Measurements from ENCODE around the gene TRAPPC1. TPM values are rescaled to one million over a fixed set of nuclear protein-coding genes. Genes with fewer than 3 reads are reported as not detected.

Gene TRAPPC1
- total RNA-seq, 2 donors from 2014 or later: 139 to 150 TPM

DNA sequence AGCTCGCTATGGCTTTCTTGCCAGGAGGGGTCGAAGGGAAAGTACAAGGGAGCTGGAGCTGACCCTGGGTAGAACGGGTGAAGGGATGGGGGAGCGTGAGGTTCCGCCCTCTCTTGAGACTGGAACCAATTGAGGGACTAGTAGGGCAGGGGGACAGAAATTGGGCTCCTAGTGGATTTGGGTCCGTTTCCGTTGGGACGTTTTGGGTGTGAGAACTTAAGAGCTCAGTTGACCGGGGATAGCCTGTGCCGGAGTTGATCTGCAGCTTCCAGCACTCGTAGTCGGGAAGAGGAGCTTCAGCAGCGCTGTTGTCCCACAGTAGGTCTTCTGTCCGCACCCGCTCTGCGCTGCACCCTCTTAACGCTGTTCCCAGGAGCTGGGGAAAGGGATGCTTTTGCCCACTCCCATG is 741 bp upstream of the TRAPPC1 start:
- Mint-ChIP-seq H3K36me3 (ENCODE audit: insufficient read depth in 2 of 2) (peaks cover 9 to 11% of the 10 kb centered on the region in 2 donors), H3K27ac (peak overlapping the region; percentile 72), H3K4me1 (ENCODE audit: low read depth) (peaks cover 57% of the 10 kb centered on the region), H3K4me3 (peak overlapping the region; percentile 87 to 96), H3K27me3 (ENCODE audit: low read depth) (no peaks in the 10 kb centered on the region), H3K9me3 (no peaks in the 10 kb centered on the region)
- peak; percentile 20 to 35 for ATAC-seq (replicated peaks in 1 of 2)
- peak; percentile 36 to 37 for DNase-seq

DNA sequence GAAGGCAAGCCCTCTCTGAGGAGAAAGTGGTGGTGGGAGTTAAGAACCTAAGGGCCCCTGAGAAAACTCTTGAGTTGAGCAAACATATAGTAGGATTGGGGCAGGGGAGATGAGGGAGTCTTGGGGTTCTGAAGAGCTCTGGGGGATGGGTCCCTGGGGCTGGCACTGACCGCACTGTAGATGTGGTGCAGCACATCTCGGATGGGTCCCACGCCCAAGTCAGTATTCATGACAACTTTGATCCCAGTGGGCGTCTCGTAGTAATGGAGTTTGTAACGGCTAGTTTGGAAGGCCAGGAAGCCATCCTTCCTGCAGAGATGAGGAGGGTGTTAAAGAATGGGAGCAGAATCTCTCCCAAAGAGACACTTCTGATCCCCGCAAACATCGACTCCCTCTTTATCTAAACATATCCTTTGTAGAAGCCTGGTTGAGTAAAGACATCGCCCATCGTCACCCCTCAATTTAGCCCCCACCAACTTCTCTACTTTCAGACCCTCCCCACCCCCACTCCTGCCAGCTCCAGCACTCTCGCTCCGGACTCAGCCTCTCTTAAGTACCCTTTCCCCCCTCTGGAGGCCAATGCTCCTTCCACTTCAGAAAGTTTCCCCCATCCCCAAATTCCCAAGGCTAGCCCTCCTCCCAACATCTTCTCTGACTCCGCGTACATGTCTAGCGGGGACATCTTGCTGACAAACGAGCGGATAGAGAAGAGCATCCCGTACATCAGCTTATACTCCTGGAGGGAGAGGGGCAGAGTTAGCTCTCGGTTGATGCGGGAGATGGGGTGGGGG is 710 bp downstream of the TRAPPC1 start:
- no peak for DNase-seq
- ATAC-seq (replicated peaks in 1 of 2): no peak
- Mint-ChIP-seq H3K27me3 (ENCODE audit: low read depth) (no peaks in the 10 kb centered on the region), H3K36me3 (ENCODE audit: insufficient read depth in 2 of 2) (peaks cover 5 to 7% of the 10 kb centered on the region in 2 donors), H3K9me3 (no peaks in the 10 kb centered on the region), H3K27ac (no peak overlapping the region), H3K4me1 (ENCODE audit: low read depth) (peaks cover 51% of the 10 kb centered on the region), H3K4me3 (peak overlapping the region; percentile 87 to 96)

DNA sequence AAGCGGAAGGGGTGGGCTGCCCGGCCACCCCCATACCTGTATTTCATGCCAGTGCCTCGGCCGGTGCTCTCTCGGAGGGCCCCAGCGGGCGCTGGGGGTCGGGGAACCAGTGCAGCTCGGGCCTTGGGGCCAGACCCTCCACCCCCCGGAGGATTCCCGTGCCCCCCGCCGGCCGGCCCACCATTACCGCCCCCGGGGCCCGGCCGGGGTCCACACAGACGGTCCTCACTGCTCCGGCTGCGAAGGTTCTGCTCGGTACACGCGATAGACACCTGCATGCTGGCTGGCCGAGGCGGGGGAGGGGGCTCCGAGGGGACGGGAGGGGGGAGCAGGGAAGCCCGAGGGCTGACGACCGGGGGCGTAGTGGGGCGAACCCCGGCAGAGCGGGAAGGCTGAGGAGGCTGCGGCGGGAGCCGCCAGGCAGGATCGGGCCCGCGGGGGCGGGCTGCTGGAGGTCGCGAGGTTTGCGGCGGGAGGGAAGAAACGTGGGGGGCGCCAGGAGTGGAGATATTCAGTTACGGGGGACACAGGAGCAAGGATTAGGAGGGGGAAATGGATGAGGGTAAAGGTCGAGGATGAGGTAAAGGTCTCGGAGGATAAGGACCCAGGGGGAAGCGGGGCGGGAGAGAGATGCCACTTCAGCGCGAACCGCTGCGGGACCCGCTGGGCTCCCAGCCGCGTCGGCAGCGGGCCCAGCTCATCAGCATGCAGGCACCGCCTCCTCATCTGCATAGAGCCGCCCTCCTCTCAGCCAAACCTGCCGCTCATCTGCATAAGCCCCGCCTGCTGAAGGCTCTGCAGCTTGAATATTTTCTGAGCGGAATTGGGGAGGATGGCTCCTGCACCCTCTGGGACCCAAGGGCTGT is 2.4 kb downstream of the TRAPPC1 start, which contains the start of gene KCNAB3:
KCNAB3 (minus strand) TSS at position 699 of the 866 bp plus-strand sequence; CDS start at position 278, 421 bp downstream.
- H3K27me3 Mint-ChIP-seq (ENCODE audit: low read depth): no peaks in the 10 kb centered on the region
- H3K4me3 Mint-ChIP-seq: peak within 1 kb of the TSS; percentile 87 to 96
- no peaks in the 10 kb centered on the region for H3K9me3 Mint-ChIP-seq
- no peak within 1 kb of the TSS for H3K27ac Mint-ChIP-seq
- H3K4me1 Mint-ChIP-seq (ENCODE audit: low read depth): peaks cover 37% of the 10 kb centered on the region
- peak; percentile 52 to 79 for DNase-seq
- peak; percentile 18 to 39 for ATAC-seq (replicated peaks in 1 of 2)
- peaks cover 3 to 7% of the 10 kb centered on the region in 2 donors for H3K36me3 Mint-ChIP-seq (ENCODE audit: insufficient read depth in 2 of 2)

DNA sequence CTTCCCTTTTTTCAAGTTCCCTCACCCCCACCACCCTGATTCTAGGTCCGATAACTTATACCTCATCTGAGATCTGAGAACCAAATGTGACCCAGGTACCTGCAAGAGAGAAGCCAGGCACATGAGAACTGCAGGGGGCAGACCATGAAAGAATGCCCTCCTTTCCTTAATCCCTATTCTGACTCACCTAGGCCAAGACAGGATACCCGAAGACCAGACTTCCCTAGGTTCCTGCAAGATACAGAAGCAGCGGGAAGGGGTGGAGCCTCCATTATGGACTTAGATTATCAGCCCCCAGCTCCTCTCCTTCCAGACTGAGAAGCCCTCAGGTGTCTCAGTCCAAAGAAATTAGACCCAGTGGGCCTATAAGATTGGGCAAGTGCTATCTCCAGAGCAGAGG is 4.2 kb downstream of the TRAPPC1 start:
- H3K9me3 Mint-ChIP-seq: no peaks in the 10 kb centered on the region
- no peak for ATAC-seq (replicated peaks in 1 of 2)
- H3K4me1 Mint-ChIP-seq (ENCODE audit: low read depth): peaks cover 30% of the 10 kb centered on the region
- H3K36me3 Mint-ChIP-seq (ENCODE audit: insufficient read depth in 2 of 2): peaks cover 3 to 4% of the 10 kb centered on the region in 2 donors
- no peak for DNase-seq
- no peak overlapping the region for H3K27ac Mint-ChIP-seq
- H3K27me3 Mint-ChIP-seq (ENCODE audit: low read depth): no peaks in the 10 kb centered on the region
- H3K4me3 Mint-ChIP-seq: no peak overlapping the region

DNA sequence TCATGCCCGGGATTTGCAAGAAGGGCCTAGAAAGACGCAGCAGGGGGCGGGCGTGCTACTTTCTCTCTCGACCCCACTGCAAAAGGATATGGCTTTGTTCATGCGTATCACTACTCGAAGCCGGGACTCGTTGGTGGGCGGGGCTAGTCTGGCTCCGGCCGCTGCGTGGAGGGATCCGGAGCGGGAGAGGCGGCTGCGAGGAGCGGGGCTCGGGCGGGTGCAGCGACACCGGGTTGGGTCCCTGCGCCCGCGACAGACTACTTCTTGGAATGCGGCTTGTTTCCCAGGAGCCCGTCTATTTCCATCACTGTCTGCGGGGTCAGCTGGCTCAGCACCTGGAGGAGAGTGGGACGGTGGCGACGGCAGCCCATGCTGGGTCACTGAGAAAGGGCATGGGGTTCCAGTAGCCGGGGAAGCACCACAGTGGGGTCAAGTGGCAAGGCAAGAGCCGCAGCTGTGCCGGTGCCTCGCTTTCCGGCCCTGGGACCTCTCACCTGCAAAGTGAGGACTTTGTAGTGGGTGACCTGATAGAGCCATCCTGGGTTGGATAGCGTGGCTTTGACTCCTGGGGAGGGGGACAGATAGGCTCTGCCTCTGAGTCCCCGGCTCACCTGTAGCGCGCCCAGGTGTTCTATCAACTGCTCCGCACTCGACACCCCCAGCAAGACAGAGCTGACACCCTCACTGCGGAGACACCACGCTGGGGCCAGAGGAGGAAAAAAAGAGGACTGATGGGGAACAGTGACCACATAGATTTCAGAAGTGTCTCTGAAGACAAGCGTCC is 8.7 kb downstream of the TRAPPC1 start:
- Mint-ChIP-seq H3K27me3 (ENCODE audit: low read depth) (no peaks in the 10 kb centered on the region), H3K9me3 (no peaks in the 10 kb centered on the region), H3K4me1 (ENCODE audit: low read depth) (peaks cover 24% of the 10 kb centered on the region), H3K27ac (peak overlapping the region; percentile 77), H3K4me3 (peak overlapping the region; percentile 84 to 86), H3K36me3 (ENCODE audit: insufficient read depth in 2 of 2) (peaks cover 0 to 1% of the 10 kb centered on the region in 2 donors)
- ATAC-seq (replicated peaks in 1 of 2): peak; percentile 95 to 98
- DNase-seq: peak; percentile 86

DNA sequence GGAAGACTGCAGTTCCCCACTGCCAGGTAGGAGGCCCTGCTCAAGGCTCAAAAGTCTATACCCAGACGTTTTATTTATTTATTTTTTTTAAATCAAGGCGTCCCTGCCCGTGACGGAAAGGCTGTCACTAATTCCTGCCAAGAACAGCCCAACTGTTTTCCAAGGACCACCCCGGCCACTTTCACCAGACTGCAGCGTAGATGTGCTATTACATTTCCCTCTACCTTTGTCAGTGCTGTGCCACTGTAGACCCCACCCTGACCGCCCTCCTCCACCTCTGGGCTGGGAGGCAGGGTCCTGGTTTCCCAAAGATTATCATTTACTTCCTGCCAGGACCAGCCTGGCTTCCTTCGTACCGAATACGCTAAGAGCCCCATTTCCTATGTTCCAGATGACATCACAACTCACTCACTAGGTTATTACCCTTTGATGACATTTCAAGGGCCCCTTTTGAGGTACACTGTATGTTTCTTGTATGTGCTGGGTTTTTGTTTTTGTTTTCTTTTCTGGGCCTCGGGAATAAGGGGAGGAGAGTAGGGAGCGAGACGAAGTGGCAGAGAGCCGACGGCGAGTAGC is 9.4 kb downstream of the TRAPPC1 start:
- no peak for DNase-seq
- peaks cover 24% of the 10 kb centered on the region for H3K4me1 Mint-ChIP-seq (ENCODE audit: low read depth)
- no peaks in the 10 kb centered on the region for H3K9me3 Mint-ChIP-seq
- no peaks in the 10 kb centered on the region for H3K36me3 Mint-ChIP-seq (ENCODE audit: insufficient read depth in 2 of 2)
- no peaks in the 10 kb centered on the region for H3K27me3 Mint-ChIP-seq (ENCODE audit: low read depth)
- H3K27ac Mint-ChIP-seq: peak overlapping the region; percentile 77
- H3K4me3 Mint-ChIP-seq: peak overlapping the region; percentile 84 to 86
- ATAC-seq (replicated peaks in 1 of 2): peak; percentile 50 to 59

DNA sequence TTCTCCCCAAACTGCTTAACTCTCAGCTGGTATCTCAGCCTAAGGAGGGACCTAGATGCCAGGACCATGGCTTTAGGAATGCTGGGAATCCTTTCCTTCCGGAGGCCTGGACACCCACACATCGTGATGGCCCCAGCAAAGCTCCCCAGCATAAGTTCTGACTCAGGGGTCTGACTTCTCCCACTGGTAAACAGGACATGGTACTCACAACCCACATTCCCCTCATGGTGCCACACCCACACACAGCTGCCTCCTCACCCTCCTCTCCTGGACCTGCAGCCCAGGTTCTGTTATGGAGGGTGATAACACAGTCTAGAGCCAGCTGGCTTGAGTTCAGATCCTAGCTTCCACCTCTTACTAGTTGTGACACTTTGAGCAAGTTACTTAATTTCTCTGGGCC is 14.9 kb downstream of the TRAPPC1 start:
- H3K27ac Mint-ChIP-seq: peak overlapping the region; percentile 40
- ATAC-seq (replicated peaks in 1 of 2): no peak
- H3K4me3 Mint-ChIP-seq: peak overlapping the region; percentile 87 to 88
- no peaks in the 10 kb centered on the region for H3K9me3 Mint-ChIP-seq
- DNase-seq: no peak
- no peaks in the 10 kb centered on the region for H3K27me3 Mint-ChIP-seq (ENCODE audit: low read depth)
- peaks cover 41% of the 10 kb centered on the region for H3K4me1 Mint-ChIP-seq (ENCODE audit: low read depth)
- H3K36me3 Mint-ChIP-seq (ENCODE audit: insufficient read depth in 2 of 2): peaks cover 0 to 2% of the 10 kb centered on the region in 2 donors

DNA sequence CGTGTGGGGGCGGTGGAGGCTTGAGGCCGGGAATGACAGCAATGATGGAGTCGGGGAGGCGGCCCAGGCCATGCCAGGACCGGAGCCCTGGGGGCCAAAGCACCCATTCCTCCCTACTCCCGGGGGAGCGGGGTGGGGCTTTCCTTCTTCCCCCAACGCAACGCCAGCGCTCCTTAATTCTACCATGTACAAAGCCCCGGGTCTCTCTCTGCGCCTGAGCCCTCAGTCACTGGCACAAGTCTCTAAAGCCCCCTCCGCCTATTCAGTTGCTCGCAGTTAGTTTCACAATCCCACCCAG is 15.4 kb downstream of the TRAPPC1 start:
- no peak for ATAC-seq (replicated peaks in 1 of 2)
- peak overlapping the region; percentile 40 for H3K27ac Mint-ChIP-seq
- peak overlapping the region; percentile 87 to 88 for H3K4me3 Mint-ChIP-seq
- H3K4me1 Mint-ChIP-seq (ENCODE audit: low read depth): peaks cover 36% of the 10 kb centered on the region
- H3K36me3 Mint-ChIP-seq (ENCODE audit: insufficient read depth in 2 of 2): peaks cover 0 to 2% of the 10 kb centered on the region in 2 donors
- no peak for DNase-seq
- no peaks in the 10 kb centered on the region for H3K9me3 Mint-ChIP-seq
- no peaks in the 10 kb centered on the region for H3K27me3 Mint-ChIP-seq (ENCODE audit: low read depth)

DNA sequence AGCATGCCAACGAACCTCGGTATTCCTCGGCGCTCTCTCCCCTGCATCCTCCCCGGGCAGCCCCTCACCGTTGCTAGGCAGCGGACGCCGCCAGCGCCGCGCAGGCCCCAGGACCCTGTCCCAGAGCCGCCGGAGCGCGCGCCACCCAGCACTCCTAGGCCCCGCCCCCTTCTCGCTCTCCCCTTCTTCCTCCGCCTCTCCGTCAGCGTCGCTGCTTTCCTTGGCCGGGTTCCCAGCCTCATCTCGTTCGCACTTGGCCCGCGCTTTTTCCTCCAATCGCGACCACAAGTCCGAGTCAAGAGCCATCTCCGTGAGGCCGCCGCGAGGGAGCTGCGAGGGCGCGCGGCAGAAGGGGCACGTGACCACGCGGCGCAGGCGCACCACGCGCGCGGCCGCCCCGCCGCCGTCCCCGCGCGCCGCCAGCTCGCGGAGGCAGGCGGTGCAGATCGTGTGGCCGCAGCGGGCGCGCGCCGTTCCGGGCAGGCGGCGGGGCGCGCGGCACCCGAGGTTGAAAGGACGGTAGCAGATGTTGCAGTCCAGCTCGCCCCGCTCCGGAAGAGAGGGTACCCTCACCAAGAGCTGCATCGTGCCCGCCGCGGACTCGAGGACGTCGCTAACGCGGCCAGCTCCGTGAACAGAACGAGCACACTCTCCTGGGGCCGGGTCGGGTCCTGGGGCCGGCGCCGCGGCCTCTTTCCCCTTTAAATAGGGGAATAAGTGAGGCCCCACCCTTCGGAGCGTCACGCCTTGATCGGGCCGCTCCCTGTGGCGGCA is 15.9 kb downstream of the TRAPPC1 start, which contains the start of gene RNF227:
RNF227 (minus strand) TSS at position 679 of the 774 bp plus-strand sequence; CDS start at position 585, 94 bp downstream.
- no peaks in the 10 kb centered on the region for H3K9me3 Mint-ChIP-seq
- H3K36me3 Mint-ChIP-seq (ENCODE audit: insufficient read depth in 2 of 2): peaks cover 0 to 3% of the 10 kb centered on the region in 2 donors
- peak within 1 kb of the TSS; percentile 78 for H3K27ac Mint-ChIP-seq
- peak; percentile 85 for ATAC-seq (replicated peaks in 1 of 2)
- peak; percentile 88 to 90 for DNase-seq
- H3K4me1 Mint-ChIP-seq (ENCODE audit: low read depth): peaks cover 35% of the 10 kb centered on the region
- peak within 1 kb of the TSS; percentile 87 to 88 for H3K4me3 Mint-ChIP-seq
- H3K27me3 Mint-ChIP-seq (ENCODE audit: low read depth): no peaks in the 10 kb centered on the region

DNA sequence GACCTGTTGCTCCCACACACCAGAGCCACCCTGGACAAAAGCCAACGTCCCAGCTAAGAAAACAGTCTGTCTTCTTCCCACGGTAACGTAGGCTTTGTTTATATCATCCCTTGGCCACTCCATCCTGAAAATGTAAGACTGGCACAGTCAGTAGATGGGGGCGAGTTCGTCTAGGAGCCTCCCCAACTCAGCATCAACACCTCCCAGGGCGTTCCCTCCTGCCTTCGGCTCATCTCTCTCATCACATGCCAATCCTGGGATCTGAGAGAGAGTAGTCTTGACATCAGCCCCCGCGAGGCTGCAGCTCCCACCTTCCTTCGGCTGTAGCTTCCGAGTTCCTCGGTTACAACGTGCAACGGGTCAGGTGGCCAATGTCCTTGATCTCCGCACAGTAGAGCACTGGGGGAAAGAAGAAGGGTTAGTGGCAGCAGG is 16.6 kb downstream of the TRAPPC1 start:
- peaks cover 2 to 8% of the 10 kb centered on the region in 2 donors for H3K36me3 Mint-ChIP-seq (ENCODE audit: insufficient read depth in 2 of 2)
- peak in 1 of 2 donors; percentile 1 for ATAC-seq (replicated peaks in 1 of 2)
- H3K27me3 Mint-ChIP-seq (ENCODE audit: low read depth): no peaks in the 10 kb centered on the region
- peaks cover 35% of the 10 kb centered on the region for H3K4me1 Mint-ChIP-seq (ENCODE audit: low read depth)
- peak overlapping the region; percentile 78 for H3K27ac Mint-ChIP-seq
- peak overlapping the region; percentile 87 to 88 for H3K4me3 Mint-ChIP-seq
- H3K9me3 Mint-ChIP-seq: no peaks in the 10 kb centered on the region
- DNase-seq: no peak

DNA sequence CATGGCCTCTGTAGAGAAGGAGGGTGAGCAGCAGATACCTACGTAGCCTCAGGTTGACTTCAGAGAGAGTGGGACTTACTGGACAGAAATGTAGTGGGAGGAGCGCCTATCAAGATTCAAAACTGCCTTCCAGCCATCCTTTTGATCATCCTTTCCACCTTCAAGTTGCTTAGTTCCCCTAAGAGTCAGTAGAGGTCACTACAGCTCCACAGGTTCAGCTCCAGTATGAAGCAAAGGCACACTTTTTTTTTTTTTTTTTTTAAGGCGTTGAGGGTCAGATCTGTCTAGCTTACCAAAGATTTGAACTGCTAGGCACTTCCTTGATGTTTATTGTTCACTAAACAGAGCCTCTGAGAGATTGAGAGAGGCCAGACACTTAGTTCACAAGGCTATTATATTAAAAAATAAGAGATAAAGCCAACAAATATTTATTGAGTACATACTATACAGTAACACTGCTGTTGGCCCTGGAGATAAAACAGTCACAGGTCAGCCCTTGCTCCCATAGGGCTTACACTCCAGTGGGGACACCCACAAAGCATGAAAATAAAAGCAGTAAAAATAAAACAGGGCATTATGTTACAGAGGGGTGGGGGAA is 18.7 kb downstream of the TRAPPC1 start:
- Mint-ChIP-seq H3K27ac (peak overlapping the region; percentile 77), H3K4me1 (ENCODE audit: low read depth) (peaks cover 35% of the 10 kb centered on the region), H3K4me3 (no peak overlapping the region), H3K9me3 (no peaks in the 10 kb centered on the region), H3K27me3 (ENCODE audit: low read depth) (no peaks in the 10 kb centered on the region), H3K36me3 (ENCODE audit: insufficient read depth in 2 of 2) (peaks cover 9 to 20% of the 10 kb centered on the region in 2 donors)
- peak; percentile 56 to 63 for DNase-seq
- peak; percentile 39 to 44 for ATAC-seq (replicated peaks in 1 of 2)

All from activated T-cell treated with anti-CD3 and anti-CD28 coated beads, Interleukin-2, amount 50 U/mL, for 72 hours (primary cell).